Breast epithelium (tissue), 4 donors: Measurements from ENCODE around the gene CPNE6. TPM values are rescaled to one million over a fixed set of nuclear protein-coding genes. Genes with fewer than 3 reads are reported as not detected.
"Not testable (repeated sequence)": the region's sequence is repeated elsewhere in the genome, so short reads cannot be mapped to it uniquely, and the experiment has no call there.

Experiments used
- DNase-seq, 2 donors: peaks; one replicate each; pipeline ENCODE4 v3.0.0-alpha.2; 2019; ENCODE audit warnings: low spot score in 2 of 2
- H3K27ac ChIP-seq, 2 donors: fragments of 200-600 bp; sonication (generic) in 1 of 2; one replicate each; pipeline ENCODE4 v1.5.1; 2016 to 2019; ENCODE audit warnings: mild to moderate bottlenecking in 1 of 2
- H3K27me3 ChIP-seq, 2 donors: fragments of 200-600 bp; sonication (generic) in 1 of 2; one replicate each; pipeline versions ENCODE4 v1.5.1 to v1.6.0; 2017 to 2019; ENCODE audit warnings: control low read depth in 1 of 2, mild to moderate bottlenecking in 1 of 2
- H3K36me3 ChIP-seq: fragments of 200-600 bp; one replicate; pipeline ENCODE4 v1.5.1; 2019
- H3K4me1 ChIP-seq, 2 donors: fragments of 200-600 bp; sonication (generic); one replicate each; pipeline ENCODE4 v1.5.1; 2016 to 2019; ENCODE audit warnings: control low read depth in 1 of 2
- H3K4me3 ChIP-seq, 3 donors: fragments of 200-600 bp; sonication (generic); 1 replicate in 2 of 3; 2 replicates in 1 of 3; pipeline ENCODE4 v1.5.1; 2016 to 2019; ENCODE audit warnings: mild to moderate bottlenecking in 3 of 3, moderate library complexity in 2 of 3
- H3K9me3 ChIP-seq, 2 donors: fragments of 200-600 bp; sonication (generic) in 1 of 2; one replicate each; pipeline ENCODE4 v1.5.1; 2016 to 2019; ENCODE audit warnings: control low read depth in 1 of 2
- POLR2A ChIP-seq: fragments of 450-650 bp; IDR thresholded peaks from one replicate; pipeline ENCODE4 v1.6.1; 2016; ENCODE audit warnings: antibody characterized with exemption, mild to moderate bottlenecking, moderate library complexity
- POLR2AphosphoS5 ChIP-seq, 3 donors: sonication (generic); formaldehyde crosslinking; IDR thresholded peaks; one replicate each; pipeline ENCODE4 v1.6.1; 2017; ENCODE audit warnings: antibody characterized with exemption in 3 of 3
- intact Hi-C: fragments of 100-400 bp; cut with DNase I; formaldehyde crosslinking; loops from one replicate; pipeline ENCODE4 v1.15.1; 2023; ENCODE audit warnings: low total_unique reads
- total RNA-seq, 3 donors: library from RNA; depleted of rRNA; stranded (reverse); fragments of >200 nt; gene quantifications; one replicate each; pipeline ENCODE4 v1.1.0, GENCODE V29; 2016
- TF ChIP-seq, protein P1 (sequence below), 3 donors: fragments of 450-650 bp; IDR thresholded peaks; one replicate each; pipeline ENCODE4 v1.5.1; 2016 to 2017; ENCODE audit warnings: antibody characterized with exemption in 3 of 3, mild to moderate bottlenecking in 3 of 3, moderate library complexity in 3 of 3

Gene CPNE6
- total RNA-seq, 3 donors from 2014 or later: not detected

- Histone ChIP-seq H3K27ac (peak overlapping the region; percentile 90 to 96), H3K36me3 (no peaks in the 10 kb centered on the region), H3K4me1 (no peaks in the 10 kb centered on the region), H3K9me3 (peaks cover 0 to 8% of the 10 kb centered on the region in 2 donors), H3K4me3 (peak overlapping the region; percentile 51 to 71 (median 57)), H3K27me3 (no peaks in the 10 kb centered on the region)
- intact Hi-C loops: loop anchor here (10.0 kb wide), 1 partner anchor 52 kb away; the partner anchor contains the start of gene DHRS4L2
- peak; percentile 78 to 81 for DNase-seq
- peak in 2 of 3 donors; percentile 20 to 61 for TF ChIP-seq POLR2AphosphoS5 (IDR thresholded peaks at IDR 0.05)
- TF ChIP-seq POLR2A: no peak
- TF ChIP-seq, protein P1, sequence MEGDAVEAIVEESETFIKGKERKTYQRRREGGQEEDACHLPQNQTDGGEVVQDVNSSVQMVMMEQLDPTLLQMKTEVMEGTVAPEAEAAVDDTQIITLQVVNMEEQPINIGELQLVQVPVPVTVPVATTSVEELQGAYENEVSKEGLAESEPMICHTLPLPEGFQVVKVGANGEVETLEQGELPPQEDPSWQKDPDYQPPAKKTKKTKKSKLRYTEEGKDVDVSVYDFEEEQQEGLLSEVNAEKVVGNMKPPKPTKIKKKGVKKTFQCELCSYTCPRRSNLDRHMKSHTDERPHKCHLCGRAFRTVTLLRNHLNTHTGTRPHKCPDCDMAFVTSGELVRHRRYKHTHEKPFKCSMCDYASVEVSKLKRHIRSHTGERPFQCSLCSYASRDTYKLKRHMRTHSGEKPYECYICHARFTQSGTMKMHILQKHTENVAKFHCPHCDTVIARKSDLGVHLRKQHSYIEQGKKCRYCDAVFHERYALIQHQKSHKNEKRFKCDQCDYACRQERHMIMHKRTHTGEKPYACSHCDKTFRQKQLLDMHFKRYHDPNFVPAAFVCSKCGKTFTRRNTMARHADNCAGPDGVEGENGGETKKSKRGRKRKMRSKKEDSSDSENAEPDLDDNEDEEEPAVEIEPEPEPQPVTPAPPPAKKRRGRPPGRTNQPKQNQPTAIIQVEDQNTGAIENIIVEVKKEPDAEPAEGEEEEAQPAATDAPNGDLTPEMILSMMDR (IDR thresholded peaks at IDR 0.05): peak; percentile 63 to 76 (median 74)
Observed at GRCh38 chr14:24036169-24036962, 35.0 kb upstream of the CPNE6 start.

- Histone ChIP-seq H3K27ac (peak overlapping the region; percentile 90 to 96), H3K4me3 (peak overlapping the region; percentile 51 to 71 (median 57))
- DNase-seq, H3K27me3 ChIP-seq, H3K9me3 ChIP-seq, H3K36me3 ChIP-seq, H3K4me1 ChIP-seq: not testable (repeated sequence)
- intact Hi-C loops: loop anchor here (10.0 kb wide), 1 partner anchor 52 kb away; the partner anchor contains the start of gene DHRS4L2
Observed at GRCh38 chr14:24036963-24037657, 34.3 kb upstream of the CPNE6 start.

DNA sequence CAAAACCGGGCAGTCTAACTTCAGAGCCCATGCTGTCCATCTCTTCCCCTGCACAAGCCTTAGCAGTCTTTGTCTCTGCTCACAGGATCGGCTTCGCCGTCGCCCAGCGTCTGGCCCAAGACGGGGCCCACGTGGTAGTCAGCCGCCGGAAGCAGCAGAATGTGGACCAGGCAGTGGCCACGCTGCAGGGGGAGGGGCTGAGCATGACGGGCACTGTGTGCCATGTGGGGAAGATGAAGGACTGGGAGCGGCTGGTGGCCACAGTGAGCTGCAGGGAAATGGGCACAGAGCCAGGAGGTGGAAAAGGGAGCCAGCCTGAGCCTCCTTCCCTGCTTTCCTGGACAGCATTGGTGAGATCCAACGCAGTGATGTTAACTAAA, 33.7 kb upstream of the CPNE6 start:
- H3K4me3 ChIP-seq: no peak overlapping the region
- DNase-seq: no peak
- H3K4me1 ChIP-seq: no peaks in the 10 kb centered on the region
- TF ChIP-seq, protein P1 (IDR thresholded peaks at IDR 0.05): no peak
- TF ChIP-seq POLR2AphosphoS5 (IDR thresholded peaks at IDR 0.05): no peak
- no peak for TF ChIP-seq POLR2A
- H3K27me3 ChIP-seq: no peaks in the 10 kb centered on the region
- H3K9me3 ChIP-seq: peaks cover 0 to 3% of the 10 kb centered on the region in 2 donors
- no peak overlapping the region for H3K27ac ChIP-seq
- no peaks in the 10 kb centered on the region for H3K36me3 ChIP-seq
- intact Hi-C loops: loop anchor here (10.0 kb wide), 1 partner anchor 53 kb away; the partner anchor contains the start of gene DHRS4L2

DNA sequence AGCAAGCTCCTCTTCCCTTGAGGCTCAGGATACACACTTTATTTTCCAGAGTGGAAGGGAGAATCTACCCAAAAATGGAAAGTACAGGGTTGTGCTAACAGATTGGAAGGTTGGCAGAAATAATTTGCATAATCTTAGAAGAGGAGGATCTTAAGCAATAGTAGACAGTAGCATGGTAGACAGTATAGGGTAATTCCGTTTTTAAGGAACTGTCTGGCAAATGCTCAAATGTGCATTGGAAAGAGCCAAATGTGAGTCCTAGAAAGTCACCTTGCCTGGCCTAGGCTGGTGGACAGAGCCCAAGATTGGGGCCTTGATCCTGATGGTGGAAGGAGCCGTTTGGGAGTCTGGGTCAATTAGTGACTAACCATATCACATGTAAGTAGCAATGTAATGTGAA, 32.7 kb upstream of the CPNE6 start:
- H3K36me3 ChIP-seq: no peaks in the 10 kb centered on the region
- TF ChIP-seq POLR2A (no peak), POLR2AphosphoS5 (IDR thresholded peaks at IDR 0.05) (no peak)
- TF ChIP-seq, protein P1 (IDR thresholded peaks at IDR 0.05): no peak
- no peaks in the 10 kb centered on the region for H3K9me3 ChIP-seq
- no peak for DNase-seq
- H3K27me3 ChIP-seq: no peaks in the 10 kb centered on the region
- intact Hi-C loops: loop anchor here (10.0 kb wide), 1 partner anchor 54 kb away; the partner anchor contains the start of gene DHRS4L2
- no peak overlapping the region for H3K27ac ChIP-seq
- H3K4me1 ChIP-seq: no peaks in the 10 kb centered on the region
- no peak overlapping the region for H3K4me3 ChIP-seq

- intact Hi-C loops: no loop called here
- no peaks in the 10 kb centered on the region for H3K36me3 ChIP-seq
Observed at GRCh38 chr14:24040692-24041091, 30.7 kb upstream of the CPNE6 start.

More at GRCh38 chr14:24040692-24041091, 30.7 kb upstream of the CPNE6 start:
- Histone ChIP-seq H3K4me3 (no peak overlapping the region), H3K27ac (no peak overlapping the region), H3K9me3 (no peaks in the 10 kb centered on the region), H3K27me3 (no peaks in the 10 kb centered on the region), H3K4me1 (no peaks in the 10 kb centered on the region)
- DNase-seq: no peak
- TF ChIP-seq POLR2AphosphoS5 (IDR thresholded peaks at IDR 0.05): no peak
- TF ChIP-seq, protein P1 (IDR thresholded peaks at IDR 0.05): no peak
- TF ChIP-seq POLR2A: no peak
